GM23338 (cell line): ENCODE results near the gene CD180. TPM values are rescaled to one million over a fixed set of nuclear protein-coding genes. Genes with fewer than 3 reads are reported as not detected.

Source experiments
- ATAC-seq: fragments of 200-7000 bp; cut with Tn5 transposase; 3 replicates; pipeline ENCODE4 v1.9.1; 2020
- DNase-seq: peaks from one replicate; pipeline ENCODE4 v3.0.0-alpha.2; 2015; ENCODE audit warnings: low spot score
- H2AFZ ChIP-seq: fragments of 200-600 bp; sonication (generic); 2 replicates; pipeline ENCODE4 v1.8.0; 2016; ENCODE audit warnings: antibody characterized with exemption, mild to moderate bottlenecking, moderate library complexity
- H3F3A ChIP-seq: fragments of 200-600 bp; sonication (generic); replicated peaks from 2 replicates; pipeline ENCODE4 v1.8.0; 2017; ENCODE audit warnings: antibody characterized with exemption, mixed run types, low read depth
- H3K27ac ChIP-seq: fragments of 200-600 bp; sonication (generic); 2 replicates; pipeline ENCODE4 v1.6.1; 2016; ENCODE audit warnings: low read depth
- H3K27me3 ChIP-seq: fragments of 200-600 bp; sonication (generic); 2 replicates; pipeline ENCODE4 v1.8.0; 2016; ENCODE audit warnings: mild to moderate bottlenecking, mixed run types, moderate library complexity; ENCODE audit not compliant: insufficient read depth
- H3K36me3 ChIP-seq: fragments of 200-600 bp; sonication (generic); 2 replicates; pipeline ENCODE4 v1.8.0; 2016; ENCODE audit warnings: mild to moderate bottlenecking; ENCODE audit not compliant: insufficient read depth
- H3K4me1 ChIP-seq: fragments of 200-600 bp; sonication (generic); 2 replicates; pipeline ENCODE4 v1.8.0; 2016; ENCODE audit warnings: mild to moderate bottlenecking, moderate library complexity; ENCODE audit not compliant: insufficient read depth
- H3K4me2 ChIP-seq: fragments of 200-600 bp; sonication (generic); 2 replicates; pipeline ENCODE4 v1.7.1; 2017; ENCODE audit warnings: mixed run types
- H3K4me3 ChIP-seq: fragments of 200-600 bp; sonication (generic); 2 replicates; pipeline ENCODE4 v1.6.1; 2016; ENCODE audit warnings: mixed run types
- H3K79me2 ChIP-seq: fragments of 200-600 bp; sonication (generic); replicated peaks from 2 replicates; pipeline ENCODE4 v1.8.0; 2017; ENCODE audit warnings: mild to moderate bottlenecking; ENCODE audit not compliant: insufficient read depth
- H3K9me2 ChIP-seq: fragments of 200-600 bp; sonication (generic); 2 replicates; pipeline ENCODE4 v1.8.0; 2017; ENCODE audit not compliant: insufficient read depth
- H4K20me1 ChIP-seq: fragments of 200-600 bp; sonication (generic); replicated peaks from 2 replicates; pipeline ENCODE4 v1.8.0; 2017; ENCODE audit warnings: mild to moderate bottlenecking; ENCODE audit not compliant: insufficient read depth
- H3K27ac Mint-ChIP-seq: 2 replicates; pipeline ENCODE4 v1.8.0; 2020; ENCODE audit warnings: inconsistent platforms, mild to moderate bottlenecking, moderate library complexity, mixed read lengths
- H3K27me3 Mint-ChIP-seq: 3 replicates; pipeline ENCODE4 v1.8.0; 2022; ENCODE audit warnings: low read depth, mild to moderate bottlenecking, moderate library complexity, mixed read lengths, inconsistent platforms; ENCODE audit not compliant: insufficient read depth, poor library complexity
- H3K36me3 Mint-ChIP-seq: 3 replicates; pipeline ENCODE4 v1.8.0; 2021; ENCODE audit warnings: low read depth, mild to moderate bottlenecking, inconsistent platforms, moderate library complexity, mixed read lengths
- H3K4me1 Mint-ChIP-seq: 3 replicates; pipeline ENCODE4 v1.8.0; 2020; ENCODE audit warnings: mild to moderate bottlenecking, inconsistent platforms, mixed read lengths
- H3K4me3 Mint-ChIP-seq: 3 replicates; pipeline ENCODE4 v1.8.0; 2021; ENCODE audit warnings: moderate library complexity, mild to moderate bottlenecking, inconsistent platforms, mixed read lengths
- H3K9me3 Mint-ChIP-seq: 3 replicates; pipeline ENCODE4 v1.8.0; 2020; ENCODE audit warnings: moderate library complexity, mild to moderate bottlenecking, inconsistent platforms, mixed read lengths
- CREB1 ChIP-seq: fragments of 250-450 bp; sonication (Bioruptor Pico); IDR thresholded peaks from 2 replicates; pipeline ENCODE4 v1.5.0; 2020; ENCODE audit warnings: low read depth, mild to moderate bottlenecking, moderate library complexity
- EZH2 ChIP-seq: fragments of 200-600 bp; sonication (generic); IDR thresholded peaks from one replicate; pipeline ENCODE4 v1.8.0; 2017; ENCODE audit warnings: antibody characterized with exemption, mild to moderate bottlenecking, low read depth; ENCODE audit not compliant: unreplicated experiment
- EZH2phosphoT487 ChIP-seq: fragments of 200-600 bp; sonication (generic); IDR thresholded peaks from one replicate; pipeline ENCODE4 v1.8.1; 2018; ENCODE audit warnings: antibody characterized with exemption; ENCODE audit not compliant: unreplicated experiment
- JUNB ChIP-seq: IDR thresholded peaks from one replicate; pipeline ENCODE4 v1.6.1; 2016; ENCODE audit warnings: antibody characterized with exemption; ENCODE audit not compliant: unreplicated experiment
- NANOG ChIP-seq: IDR thresholded peaks from 2 replicates; pipeline ENCODE4 v1.6.1; 2016; ENCODE audit warnings: antibody characterized with exemption, borderline replicate concordance
- POLR2AphosphoS5 ChIP-seq: IDR thresholded peaks from 2 replicates; pipeline ENCODE4 v1.6.1; 2016; ENCODE audit warnings: antibody characterized with exemption, low read depth
- REST ChIP-seq: IDR thresholded peaks from one replicate; pipeline ENCODE4 v1.6.1; 2018; ENCODE audit warnings: antibody characterized with exemption; ENCODE audit not compliant: unreplicated experiment
- STAT1 ChIP-seq: IDR thresholded peaks from one replicate; pipeline ENCODE4 v1.6.1; 2016; ENCODE audit warnings: antibody characterized with exemption; ENCODE audit not compliant: unreplicated experiment
- ZNF114 ChIP-seq: fragments of 250-450 bp; sonication (Bioruptor Pico); IDR thresholded peaks from 2 replicates; pipeline ENCODE4 v1.5.0; 2020; ENCODE audit warnings: mild to moderate bottlenecking, moderate library complexity
- ZNF331 ChIP-seq: fragments of 250-450 bp; sonication (Bioruptor Pico); IDR thresholded peaks from 2 replicates; pipeline ENCODE4 v1.5.0; 2020; ENCODE audit warnings: low read depth, mild to moderate bottlenecking, moderate library complexity
- polyA plus RNA-seq: library from polyadenylated mRNA; unstranded; fragments of >200 nt; fragmentation: Nextera tagmentation; extraction: Ambion mirVana; gene quantifications from 2 replicates; pipeline ENCODE4 v1.2.1, GENCODE V29; 2016
- total RNA-seq: library from RNA; depleted of rRNA; stranded (reverse); fragments of >200 nt; shearing (Covaris generic); gene quantifications from 2 replicates; pipeline ENCODE4 v1.2.3, GENCODE V29; 2014

CD180 gene
- total and polyA plus RNA-seq, 2 experiments from 2014 or later = not detected

GRCh38 chr5:67241326-67241725 is 44.7 kb upstream of the CD180 start:
- no peak overlapping the region for H3K27ac Mint-ChIP-seq
- H3K4me3 Mint-ChIP-seq = no peak overlapping the region
- Histone ChIP-seq H3K27me3 (no peaks in the 10 kb centered on the region), H3K27ac (no peak overlapping the region), H3K4me3 (no peak overlapping the region), H2AFZ (no peak overlapping the region), H3K4me2 (no peak overlapping the region), H3F3A (no peaks in the 10 kb centered on the region), H3K79me2 (no peaks in the 10 kb centered on the region), H3K36me3 (no peaks in the 10 kb centered on the region), H4K20me1 (no peaks in the 10 kb centered on the region), H3K4me1 (no peaks in the 10 kb centered on the region), H3K9me2 (peaks cover 11% of the 10 kb centered on the region)
- H3K9me3 Mint-ChIP-seq = no peaks in the 10 kb centered on the region
- peaks cover 10% of the 10 kb centered on the region for H3K4me1 Mint-ChIP-seq
- H3K36me3 Mint-ChIP-seq = no peaks in the 10 kb centered on the region
- DNase-seq (no peak), ATAC-seq (no peak)
- peaks cover 1% of the 10 kb centered on the region for H3K27me3 Mint-ChIP-seq
- TF ChIP-seq POLR2AphosphoS5 = no peak

- Mint-ChIP-seq H3K9me3 (no peaks in the 10 kb centered on the region), H3K27me3 (peaks cover 1% of the 10 kb centered on the region), H3K4me1 (peaks cover 10% of the 10 kb centered on the region), H3K36me3 (no peaks in the 10 kb centered on the region), H3K4me3 (no peak overlapping the region), H3K27ac (no peak overlapping the region)
- no peaks in the 10 kb centered on the region for H3K36me3 ChIP-seq
- H3K4me3 ChIP-seq = no peak overlapping the region
- ATAC-seq (no peak), DNase-seq (no peak)
- H3F3A ChIP-seq = no peaks in the 10 kb centered on the region
- no peak overlapping the region for H3K4me2 ChIP-seq
- H3K4me1 ChIP-seq = no peaks in the 10 kb centered on the region
- no peak for TF ChIP-seq CREB1 (CRISPR knock-in tag)
- no peak for TF ChIP-seq ZNF331 (CRISPR knock-in tag)
- no peak for TF ChIP-seq EZH2phosphoT487
- no peaks in the 10 kb centered on the region for H4K20me1 ChIP-seq
- no peaks in the 10 kb centered on the region for H3K79me2 ChIP-seq
- no peak overlapping the region for H3K27ac ChIP-seq
- H2AFZ ChIP-seq = no peak overlapping the region
- no peaks in the 10 kb centered on the region for H3K27me3 ChIP-seq
- H3K9me2 ChIP-seq = peaks cover 11% of the 10 kb centered on the region
Observed at GRCh38 chr5:67240846-67241245, 44.2 kb upstream of the CD180 start.

- no peak overlapping the region for H2AFZ ChIP-seq
- no peak overlapping the region for H3K4me3 ChIP-seq
- ATAC-seq (no peak), DNase-seq (no peak)
- H3K27ac Mint-ChIP-seq = no peak overlapping the region
- H4K20me1 ChIP-seq = no peaks in the 10 kb centered on the region
- no peaks in the 10 kb centered on the region for H3K79me2 ChIP-seq
- no peaks in the 10 kb centered on the region for H3K36me3 ChIP-seq
- H3K9me3 Mint-ChIP-seq = no peaks in the 10 kb centered on the region
- no peaks in the 10 kb centered on the region for H3F3A ChIP-seq
- H3K27ac ChIP-seq = no peak overlapping the region
- no peaks in the 10 kb centered on the region for H3K4me1 ChIP-seq
- H3K9me2 ChIP-seq = peaks cover 11% of the 10 kb centered on the region
- H3K4me1 Mint-ChIP-seq = peaks cover 4% of the 10 kb centered on the region; the same call in 1 of the 3 replicates
- H3K27me3 Mint-ChIP-seq = peaks cover 1% of the 10 kb centered on the region
- no peaks in the 10 kb centered on the region for H3K36me3 Mint-ChIP-seq
- H3K4me3 Mint-ChIP-seq = no peak overlapping the region
- no peak overlapping the region for H3K4me2 ChIP-seq
- H3K27me3 ChIP-seq = no peaks in the 10 kb centered on the region
- TF ChIP-seq NANOG = no peak
- no peak for TF ChIP-seq ZNF331 (CRISPR knock-in tag)
- TF ChIP-seq ZNF114 (CRISPR knock-in tag) = no peak
- no peak for TF ChIP-seq EZH2
- TF ChIP-seq STAT1 = no peak
- TF ChIP-seq CREB1 (CRISPR knock-in tag) = no peak
- no peak for TF ChIP-seq POLR2AphosphoS5
- TF ChIP-seq EZH2phosphoT487 = no peak
- TF ChIP-seq REST = no peak
- no peak for TF ChIP-seq JUNB
Observed at GRCh38 chr5:67240065-67240464, 43.5 kb upstream of the CD180 start.
